Fibroblast of lung (primary cell): ENCODE data around the gene ASB11.

Experiments
- CTCF ChIP-seq, 2 donors: IDR thresholded peaks in 1 of 2; conservative IDR thresholded peaks in 1 of 2; 1 replicate in 1 of 2; 2 replicates in 1 of 2; pipeline ENCODE4 v1.5.1; 2011 to 2012; ENCODE audit warnings: low read length in 2 of 2, control low read depth in 1 of 2, inconsistent platforms in 1 of 2, low read depth in 1 of 2, mild to moderate bottlenecking in 1 of 2
- EZH2 ChIP-seq: IDR thresholded peaks from 2 replicates; pipeline ENCODE4 v1.5.1; 2012; ENCODE audit warnings: low read length, control low read depth, mild to moderate bottlenecking; ENCODE audit errors: missing control alignments

GRCh38 chrX:15242899-15243555 is 72.4 kb downstream of the ASB11 start:
- TF ChIP-seq CTCF (conservative IDR thresholded peaks at IDR 0.05 in 1 of 2, IDR thresholded peaks at IDR 0.05 in 1 of 2; ENCODE audit: low read depth in 1 of 2, low read length in 2 of 2): peak; percentile 45 to 55
- TF ChIP-seq EZH2: no peak
